ENCODE results near the gene GRID2.

DNA sequence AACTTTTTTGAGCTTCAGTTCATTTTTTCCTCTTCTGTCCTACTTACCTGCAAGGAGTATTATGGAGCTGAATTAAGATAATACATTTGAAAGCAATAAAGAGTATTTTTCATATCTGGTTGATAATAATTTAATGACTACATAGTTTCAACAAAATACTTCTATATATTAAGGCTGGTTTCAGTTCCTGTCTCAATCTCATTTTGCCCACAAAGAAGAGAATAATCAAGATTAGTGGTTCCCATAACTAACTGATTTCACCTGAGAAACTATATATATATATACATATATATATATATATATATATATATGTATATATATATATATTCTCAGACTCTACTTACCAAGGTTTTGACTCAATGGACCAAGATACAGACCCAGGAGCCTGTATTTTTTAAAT is 1437.1 kb downstream of the GRID2 start:
- TF ChIP-seq, protein P1, sequence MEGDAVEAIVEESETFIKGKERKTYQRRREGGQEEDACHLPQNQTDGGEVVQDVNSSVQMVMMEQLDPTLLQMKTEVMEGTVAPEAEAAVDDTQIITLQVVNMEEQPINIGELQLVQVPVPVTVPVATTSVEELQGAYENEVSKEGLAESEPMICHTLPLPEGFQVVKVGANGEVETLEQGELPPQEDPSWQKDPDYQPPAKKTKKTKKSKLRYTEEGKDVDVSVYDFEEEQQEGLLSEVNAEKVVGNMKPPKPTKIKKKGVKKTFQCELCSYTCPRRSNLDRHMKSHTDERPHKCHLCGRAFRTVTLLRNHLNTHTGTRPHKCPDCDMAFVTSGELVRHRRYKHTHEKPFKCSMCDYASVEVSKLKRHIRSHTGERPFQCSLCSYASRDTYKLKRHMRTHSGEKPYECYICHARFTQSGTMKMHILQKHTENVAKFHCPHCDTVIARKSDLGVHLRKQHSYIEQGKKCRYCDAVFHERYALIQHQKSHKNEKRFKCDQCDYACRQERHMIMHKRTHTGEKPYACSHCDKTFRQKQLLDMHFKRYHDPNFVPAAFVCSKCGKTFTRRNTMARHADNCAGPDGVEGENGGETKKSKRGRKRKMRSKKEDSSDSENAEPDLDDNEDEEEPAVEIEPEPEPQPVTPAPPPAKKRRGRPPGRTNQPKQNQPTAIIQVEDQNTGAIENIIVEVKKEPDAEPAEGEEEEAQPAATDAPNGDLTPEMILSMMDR (IDR thresholded peaks at IDR 0.05): no peak
- TF ChIP-seq POLR2AphosphoS5 (IDR thresholded peaks at IDR 0.05): no peak
- TF ChIP-seq POLR2A (IDR thresholded peaks at IDR 0.05): no peak

Measured in transverse colon (tissue), 4 donors.